Caco-2 (cell line): ENCODE results near the gene GRK4. TPM values are rescaled to one million over a fixed set of nuclear protein-coding genes. Genes with fewer than 3 reads are reported as not detected.

Source experiments
- BruUV-seq: library from RNA; stranded (reverse); fragments of 400-500 nt; replicated peaks from 2 replicates; lab custom pipeline; 2021; lab: Mats Ljungman, UMichigan
- CTCF ChIA-PET: fragments of 300-600 bp; sonication (Branson Sonifier 250); formaldehyde crosslinking; loops from one replicate; lab custom pipeline; 2022; ENCODE audit warnings: antibody characterized with exemption; lab: Charles Lee
- POLR2A ChIA-PET: fragments of 300-600 bp; sonication (Branson Sonifier 250); formaldehyde crosslinking; loops from one replicate; lab custom pipeline; 2022; ENCODE audit warnings: antibody characterized with exemption; lab: Charles Lee
- DNase-seq, 2 experiments: peaks; one replicate each; pipeline versions ENCODE4 v3.0.0 to v3.0.0-alpha.2; 2020 to 2022
- H3K27me3 ChIP-seq: replicated peaks from 2 replicates; pipeline ENCODE4 v1.6.0; 2011; ENCODE audit warnings: low read length; ENCODE audit not compliant: control insufficient read depth, insufficient read depth
- H3K36me3 ChIP-seq: 2 replicates; pipeline ENCODE4 v1.5.1; 2011; ENCODE audit warnings: low read length; ENCODE audit not compliant: control insufficient read depth, insufficient read depth
- H3K4me1 ChIP-seq: fragments of 250-450 bp; sonication (Bioruptor Pico); 2 replicates; pipeline ENCODE4 v1.5.1; 2020; ENCODE audit warnings: mild to moderate bottlenecking
- H3K4me3 ChIP-seq: 2 replicates; pipeline ENCODE4 v1.5.1; 2011; ENCODE audit warnings: low read depth, mild to moderate bottlenecking, control low read depth, low read length
- H3K9me3 ChIP-seq: fragments of 250-450 bp; sonication (Bioruptor Pico); 2 replicates; pipeline ENCODE4 v1.5.1; 2020; ENCODE audit warnings: mild to moderate bottlenecking, moderate library complexity
- H3K27ac Mint-ChIP-seq: one replicate; pipeline ENCODE4 v1.8.0; 2022; ENCODE audit warnings: mixed read lengths; ENCODE audit not compliant: unreplicated experiment
- H3K27me3 Mint-ChIP-seq: one replicate; pipeline ENCODE4 v1.8.0; 2022; ENCODE audit warnings: mixed read lengths; ENCODE audit not compliant: insufficient read depth, unreplicated experiment
- H3K36me3 Mint-ChIP-seq: one replicate; pipeline ENCODE4 v1.8.0; 2022; ENCODE audit warnings: mild to moderate bottlenecking, mixed read lengths; ENCODE audit not compliant: insufficient read depth, unreplicated experiment
- H3K4me1 Mint-ChIP-seq: one replicate; pipeline ENCODE4 v1.8.0; 2022; ENCODE audit warnings: low read depth, mixed read lengths; ENCODE audit not compliant: unreplicated experiment
- H3K4me3 Mint-ChIP-seq: one replicate; pipeline ENCODE4 v1.8.0; 2022; ENCODE audit warnings: mild to moderate bottlenecking, moderate library complexity, mixed read lengths; ENCODE audit not compliant: unreplicated experiment
- H3K9me3 Mint-ChIP-seq: one replicate; pipeline ENCODE4 v1.8.0; 2022; ENCODE audit warnings: mixed read lengths; ENCODE audit not compliant: unreplicated experiment
- CTCF ChIP-seq, 2 experiments: fragments of 200-600 bp in 1 of 2; IDR thresholded peaks; 1 replicate in 1 of 2; 2 replicates in 1 of 2; pipeline versions ENCODE4 v1.5.1 to v1.8.0; 2011 to 2022; ENCODE audit warnings: antibody characterized with exemption in 1 of 2, control low read depth in 1 of 2, inconsistent platforms in 1 of 2, low read depth in 1 of 2, low read length in 1 of 2, mild to moderate bottlenecking in 1 of 2, moderate library complexity in 1 of 2; ENCODE audit not compliant: insufficient read depth in 1 of 2, severe bottlenecking in 1 of 2, unreplicated experiment in 1 of 2
- intact Hi-C: fragments of 100-400 bp; cut with micrococcal nuclease; formaldehyde crosslinking; loops from one replicate; pipeline ENCODE4 v1.10.0; 2022; ENCODE audit not compliant: unreplicated experiment
- total RNA-seq: library from RNA; stranded (reverse); gene quantifications from 2 replicates; pipeline ENCODE4 v1.2.3, GENCODE V29; 2022

Gene GRK4
- total RNA-seq, 1 experiment from 2014 or later: 7.1 TPM

DNA sequence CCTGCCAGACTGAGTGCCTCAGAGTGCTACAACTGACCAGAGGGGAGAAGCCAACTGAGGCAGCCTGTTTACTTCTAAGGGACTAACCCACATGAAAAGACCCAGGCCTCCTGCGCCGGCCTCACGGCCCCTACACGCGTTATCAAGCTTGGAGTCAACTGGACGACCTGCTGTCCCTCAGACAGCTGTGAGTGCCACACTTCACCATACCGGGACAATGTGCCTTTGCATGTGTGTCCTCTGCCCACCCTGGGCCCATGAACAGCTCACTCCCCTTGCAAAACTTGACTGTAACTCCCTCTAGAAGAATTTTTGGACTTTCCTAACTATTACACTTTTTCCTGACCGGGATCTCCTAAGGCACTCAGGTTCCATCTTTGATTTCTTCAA is 2.0 kb upstream of the GRK4 start:
- Mint-ChIP-seq H3K27me3 (no peaks in the 10 kb centered on the region), H3K4me3 (peak overlapping the region; percentile 73), H3K4me1 (peaks cover 6% of the 10 kb centered on the region), H3K36me3 (peaks cover 44% of the 10 kb centered on the region), H3K9me3 (no peaks in the 10 kb centered on the region), H3K27ac (peak overlapping the region; percentile 88)
- POLR2A ChIA-PET: interaction anchor here (0.6 kb wide), 1 partner anchor 174 kb away, joined by 3 read pairs; no protein-coding TSS in a partner anchor
- TF ChIP-seq CTCF (IDR thresholded peaks at IDR 0.05; ENCODE audit: insufficient read depth in 1 of 2, low read depth in 1 of 2, low read length in 1 of 2, severe bottlenecking in 1 of 2, unreplicated experiment in 1 of 2): no peak
- Histone ChIP-seq H3K36me3 (peaks cover 2% of the 10 kb centered on the region; the same call in 1 of the 2 replicates), H3K9me3 (no peaks in the 10 kb centered on the region), H3K27me3 (no peaks in the 10 kb centered on the region), H3K4me1 (0 out of 2 replicates have a peak, but pooled peaks cover 4% of the 10 kb centered on the region), H3K4me3 (peak overlapping the region; percentile 96)
- no peak for DNase-seq
- BruUV-seq: no TSS peak
- intact Hi-C loops: no loop called here
- CTCF ChIA-PET: interaction anchor here (0.6 to 0.7 kb wide), 2 partner anchors 10 to 78 kb away, joined by 3 to 4 read pairs; no protein-coding TSS in a partner anchor

DNA sequence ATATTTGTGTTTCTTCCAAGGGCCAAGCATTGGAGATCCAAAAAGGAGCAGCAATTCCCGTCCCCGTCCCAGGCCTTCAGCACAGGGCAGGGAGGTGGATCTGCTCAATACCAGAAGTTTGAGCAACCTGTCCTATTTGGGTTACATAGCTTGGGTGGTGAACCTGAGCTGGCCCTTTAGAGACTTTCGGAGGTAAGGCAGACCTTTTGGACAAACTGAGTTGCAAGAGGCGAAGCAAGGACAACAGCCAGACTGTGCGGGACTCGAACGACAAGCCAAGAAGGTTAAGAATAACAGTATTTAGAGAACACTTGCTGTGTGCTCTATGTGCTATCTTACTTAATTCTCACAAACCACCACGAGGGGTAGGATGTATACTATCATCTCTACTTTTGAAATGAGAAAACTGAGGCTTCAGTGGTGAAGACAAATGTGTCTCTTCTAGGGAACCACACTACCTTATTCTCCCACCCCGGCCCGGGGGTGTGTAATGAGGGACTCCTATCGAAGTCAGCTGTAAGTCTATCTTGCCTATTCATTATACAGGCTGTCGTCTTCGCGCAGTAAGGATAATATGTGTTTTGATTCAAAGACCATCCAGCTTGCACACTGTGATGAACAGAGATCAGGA is 1.4 kb upstream of the GRK4 start:
- no peaks in the 10 kb centered on the region for H3K9me3 Mint-ChIP-seq
- CTCF ChIA-PET: interaction anchor here (0.6 to 2.2 kb wide), 5 partner anchors 10 to 80 kb away, joined by 3 to 13 read pairs (median 3); no protein-coding TSS in a partner anchor
- Histone ChIP-seq H3K4me3 (peak overlapping the region; percentile 96), H3K4me1 (0 out of 2 replicates have a peak, but pooled peaks cover 4% of the 10 kb centered on the region), H3K27me3 (no peaks in the 10 kb centered on the region), H3K9me3 (no peaks in the 10 kb centered on the region), H3K36me3 (peaks cover 2% of the 10 kb centered on the region; the same call in 1 of the 2 replicates)
- no peak for TF ChIP-seq CTCF (IDR thresholded peaks at IDR 0.05; ENCODE audit: insufficient read depth in 1 of 2, low read depth in 1 of 2, low read length in 1 of 2, severe bottlenecking in 1 of 2, unreplicated experiment in 1 of 2)
- no peaks in the 10 kb centered on the region for H3K27me3 Mint-ChIP-seq
- no peak for DNase-seq
- H3K4me3 Mint-ChIP-seq: peak overlapping the region; percentile 73
- H3K4me1 Mint-ChIP-seq: peaks cover 6% of the 10 kb centered on the region
- TSS peak; percentile 68 for BruUV-seq
- intact Hi-C loops: no loop called here
- POLR2A ChIA-PET: interaction anchor here (0.6 to 1.8 kb wide), 4 partner anchors 8 to 174 kb away, joined by 3 to 10 read pairs (median 5); no protein-coding TSS in a partner anchor
- peak overlapping the region; percentile 88 for H3K27ac Mint-ChIP-seq
- peaks cover 39% of the 10 kb centered on the region for H3K36me3 Mint-ChIP-seq

DNA sequence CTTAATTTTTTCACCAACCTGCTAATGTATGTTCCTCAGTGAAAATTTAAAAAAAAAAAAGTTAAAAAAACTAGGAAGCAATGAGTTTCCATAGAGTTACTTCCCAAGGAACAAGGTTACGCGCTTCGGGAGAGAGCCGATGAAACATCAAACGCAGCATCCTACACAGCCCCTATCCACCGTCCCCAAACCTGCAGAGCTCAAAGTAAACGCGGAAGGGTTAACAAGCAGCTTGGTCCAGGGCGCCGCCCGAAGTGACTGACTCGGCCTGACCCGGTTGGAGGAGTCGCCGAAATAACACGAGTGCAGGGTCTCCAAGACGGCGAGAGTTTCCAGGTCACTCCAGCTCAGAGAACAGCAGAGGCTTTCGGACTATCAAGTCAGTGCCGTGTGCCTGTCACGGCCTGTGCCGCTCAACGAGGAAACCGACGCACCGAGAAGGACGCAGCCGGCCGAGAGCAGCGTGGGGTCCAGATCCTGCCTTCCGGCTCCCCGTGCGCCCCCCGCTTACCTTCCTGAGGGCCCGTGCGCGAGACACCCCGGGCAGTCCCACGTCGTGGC is 677 bp upstream of the GRK4 start:
- peak; percentile 75 to 82 for DNase-seq
- H3K27me3 Mint-ChIP-seq: no peaks in the 10 kb centered on the region
- peak overlapping the region; percentile 73 for H3K4me3 Mint-ChIP-seq
- TF ChIP-seq CTCF (IDR thresholded peaks at IDR 0.05; ENCODE audit: insufficient read depth in 1 of 2, low read depth in 1 of 2, low read length in 1 of 2, severe bottlenecking in 1 of 2, unreplicated experiment in 1 of 2): no peak
- peak overlapping the region; percentile 96 for H3K4me3 ChIP-seq
- peaks cover 6% of the 10 kb centered on the region for H3K4me1 Mint-ChIP-seq
- intact Hi-C loops: no loop called here
- H3K4me1 ChIP-seq: 0 out of 2 replicates have a peak, but pooled peaks cover 4% of the 10 kb centered on the region
- H3K9me3 ChIP-seq: no peaks in the 10 kb centered on the region
- peak overlapping the region; percentile 88 for H3K27ac Mint-ChIP-seq
- no peaks in the 10 kb centered on the region for H3K27me3 ChIP-seq
- no TSS peak for BruUV-seq
- ChIA-PET POLR2A (interaction anchor here (1.0 to 1.8 kb wide), 3 partner anchors 8 to 20 kb away, joined by 3 to 10 read pairs (median 7); no protein-coding TSS in a partner anchor), CTCF (interaction anchor here (0.6 to 2.2 kb wide), 7 partner anchors 9 to 80 kb away, joined by 3 to 14 read pairs (median 3); no protein-coding TSS in a partner anchor)
- no peaks in the 10 kb centered on the region for H3K9me3 Mint-ChIP-seq
- peaks cover 31% of the 10 kb centered on the region for H3K36me3 Mint-ChIP-seq
- no peaks in the 10 kb centered on the region for H3K36me3 ChIP-seq
